Endodermal cell (in vitro differentiated cells): ENCODE data around the gene TNFRSF9. TPM values are rescaled to one million over a fixed set of nuclear protein-coding genes. Genes with fewer than 3 reads are reported as not detected.

ENCODE experiments used
- DNase-seq: peaks from one replicate; pipeline ENCODE4 v3.0.0-alpha.2; 2017
- H3K27ac ChIP-seq: 2 replicates; pipeline ENCODE4 v1.5.1; 2013; ENCODE audit warnings: mild to moderate bottlenecking, low read depth, low read length, moderate library complexity
- H3K27me3 ChIP-seq: 2 replicates; pipeline ENCODE4 v1.6.1; 2013; ENCODE audit warnings: mild to moderate bottlenecking, low read length, moderate library complexity; ENCODE audit not compliant: insufficient read depth, control insufficient read depth, poor library complexity, severe bottlenecking
- H3K36me3 ChIP-seq: 2 replicates; pipeline ENCODE4 v1.7.0; 2013; ENCODE audit warnings: mild to moderate bottlenecking, low read length, moderate library complexity; ENCODE audit not compliant: control insufficient read depth, insufficient read depth
- H3K4me1 ChIP-seq: one replicate; pipeline ENCODE4 v1.7.0; 2013; ENCODE audit warnings: low read length; ENCODE audit not compliant: control insufficient read depth, insufficient read depth
- H3K4me3 ChIP-seq: 2 replicates; pipeline ENCODE4 v1.5.1; 2013; ENCODE audit warnings: mild to moderate bottlenecking, low read length, moderate library complexity
- H3K9ac ChIP-seq: 2 replicates; pipeline ENCODE4 v1.6.1; 2013; ENCODE audit warnings: mild to moderate bottlenecking, low read length, moderate library complexity; ENCODE audit not compliant: poor library complexity, severe bottlenecking; ENCODE audit errors: extremely low read depth
- H3K9me3 ChIP-seq: 2 replicates; pipeline ENCODE4 v1.6.1; 2013; ENCODE audit warnings: mild to moderate bottlenecking, low read length, moderate library complexity; ENCODE audit not compliant: control insufficient read depth
- H3K27ac Mint-ChIP-seq: 2 replicates; pipeline ENCODE4 v1.8.0; 2020; ENCODE audit warnings: mixed read lengths
- H3K27me3 Mint-ChIP-seq: 2 replicates; pipeline ENCODE4 v1.8.0; 2021; ENCODE audit warnings: mild to moderate bottlenecking, mixed read lengths; ENCODE audit not compliant: insufficient read depth
- H3K36me3 Mint-ChIP-seq: 2 replicates; pipeline ENCODE4 v1.8.0; 2020; ENCODE audit warnings: low read depth, mixed read lengths
- H3K4me1 Mint-ChIP-seq: 2 replicates; pipeline ENCODE4 v1.8.0; 2020; ENCODE audit warnings: mixed read lengths
- H3K4me3 Mint-ChIP-seq: 2 replicates; pipeline ENCODE4 v1.8.0; 2020; ENCODE audit warnings: mild to moderate bottlenecking, moderate library complexity, mixed read lengths
- H3K9me3 Mint-ChIP-seq: 2 replicates; pipeline ENCODE4 v1.8.0; 2020; ENCODE audit warnings: mild to moderate bottlenecking, mixed read lengths
- CTCF ChIP-seq: fragments of 200-600 bp; sonication (generic); conservative IDR thresholded peaks from 2 replicates; pipeline ENCODE4 v1.5.0; 2021; ENCODE audit warnings: antibody characterized with exemption, mild to moderate bottlenecking
- WGBS, 2 experiments: methylation state at CpG; one replicate each; pipeline versions ENCODE4 v1.1.5 to v1.1.7; 2013; ENCODE audit warnings: missing lambda C conversion rate in 2 of 2, mixed read lengths in 1 of 2; ENCODE audit not compliant: insufficient coverage in 1 of 2, insufficient read length in 1 of 2; 5-methylcytosine and 5-hydroxymethylcytosine counted together
- total RNA-seq, 2 donors: library from RNA; stranded (reverse); fragmentation: NEBNext Ultra II Directional in 1 of 2; extraction: Animal tissue kit (Norgen Biotek cat#: 25700) in 1 of 2; gene quantifications; 2 replicates in 1 of 2; 3 replicates in 1 of 2; pipeline ENCODE4 v1.2.1, GENCODE V29; 2021

The TNFRSF9 gene
- total RNA-seq, 2 donors from 2014 or later = not detected

GRCh38 chr1:7902478-7903085 lies 38.1 kb downstream of the TNFRSF9 start:
- Histone ChIP-seq H3K9ac (no peak overlapping the region), H3K27ac (no peak overlapping the region), H3K4me1 (no peaks in the 10 kb centered on the region), H3K9me3 (no peaks in the 10 kb centered on the region), H3K36me3 (no peaks in the 10 kb centered on the region), H3K27me3 (no peaks in the 10 kb centered on the region), H3K4me3 (no peak overlapping the region)
- H3K4me3 Mint-ChIP-seq = no peak overlapping the region
- 36 to 38% methylated on average over 17 to 20 of the region's 21 CpGs for WGBS, 2 experiments
- peak; percentile 89 for DNase-seq
- TF ChIP-seq CTCF = peak; percentile 86
- peaks cover 4% of the 10 kb centered on the region for H3K4me1 Mint-ChIP-seq
- no peaks in the 10 kb centered on the region for H3K9me3 Mint-ChIP-seq
- H3K27me3 Mint-ChIP-seq = peaks cover 13% of the 10 kb centered on the region
- no peaks in the 10 kb centered on the region for H3K36me3 Mint-ChIP-seq
- no peak overlapping the region for H3K27ac Mint-ChIP-seq

GRCh38 chr1:7899741-7900140 lies 40.9 kb downstream of the TNFRSF9 start:
- Histone ChIP-seq H3K9me3 (peaks cover 7% of the 10 kb centered on the region), H3K36me3 (no peaks in the 10 kb centered on the region), H3K4me1 (no peaks in the 10 kb centered on the region), H3K27ac (no peak overlapping the region), H3K9ac (no peak overlapping the region), H3K27me3 (no peaks in the 10 kb centered on the region), H3K4me3 (no peak overlapping the region)
- Mint-ChIP-seq H3K36me3 (no peaks in the 10 kb centered on the region), H3K27me3 (peaks cover 13% of the 10 kb centered on the region), H3K27ac (no peak overlapping the region), H3K4me1 (peaks cover 4% of the 10 kb centered on the region), H3K9me3 (peaks cover 5% of the 10 kb centered on the region), H3K4me3 (no peak overlapping the region)
- no peak for TF ChIP-seq CTCF
- 95 to 100% methylated on average over 4 of the region's 4 CpGs for WGBS, 2 experiments
- no peak for DNase-seq

GRCh38 chr1:7898962-7899361 lies 41.7 kb downstream of the TNFRSF9 start:
- no peak overlapping the region for H3K4me3 ChIP-seq
- no peak for TF ChIP-seq CTCF
- H3K9me3 Mint-ChIP-seq = peaks cover 5% of the 10 kb centered on the region
- no peak overlapping the region for H3K27ac Mint-ChIP-seq
- no peak for DNase-seq
- H3K9me3 ChIP-seq = peaks cover 7% of the 10 kb centered on the region
- H3K27ac ChIP-seq = no peak overlapping the region
- WGBS, 2 experiments = 85 to 88% methylated on average over 3 to 5 of the region's 5 CpGs
- H3K4me1 ChIP-seq = no peaks in the 10 kb centered on the region
- no peaks in the 10 kb centered on the region for H3K36me3 Mint-ChIP-seq
- H3K27me3 ChIP-seq = no peaks in the 10 kb centered on the region
- peaks cover 13% of the 10 kb centered on the region for H3K27me3 Mint-ChIP-seq
- no peak overlapping the region for H3K4me3 Mint-ChIP-seq
- no peaks in the 10 kb centered on the region for H3K36me3 ChIP-seq
- H3K9ac ChIP-seq = no peak overlapping the region
- H3K4me1 Mint-ChIP-seq = peaks cover 4% of the 10 kb centered on the region
